ENCODE measurements around the gene UGT1A4. TPM values are rescaled to one million over a fixed set of nuclear protein-coding genes. Genes with fewer than 3 reads are reported as not detected.

The UGT1A4 gene
- total RNA-seq, 1 experiment from 2014 or later = not detected

GRCh38 chr2:233817995-233818638, 99.6 kb downstream of the UGT1A4 start:
- DNase-seq = peak; percentile 17
- Histone ChIP-seq H3T11ph (ENCODE audit: low read length) (no peak overlapping the region), H3K4me2 (ENCODE audit: insufficient read depth, insufficient read length, low read length) (no peak overlapping the region), H4K8ac (replicated peaks; ENCODE audit: insufficient read length, low read depth, low read length) (no peak overlapping the region), H2BK15ac (ENCODE audit: low read depth, low read length) (no peak overlapping the region), H3K27me3 (ENCODE audit: insufficient read depth, low read length) (no peaks in the 10 kb centered on the region), H2BK120ac (ENCODE audit: low read depth, low read length, poor library complexity, severe bottlenecking) (no peak overlapping the region), H3K79me1 (ENCODE audit: insufficient read depth, low read depth, low read length, poor library complexity, severe bottlenecking) (no peaks in the 10 kb centered on the region), H3K4ac (ENCODE audit: low read depth, low read length) (no peak overlapping the region), H2BK12ac (ENCODE audit: insufficient read length, low read depth, low read length) (no peak overlapping the region), H4K20me1 (ENCODE audit: control insufficient read depth, insufficient read depth, insufficient read length) (no peaks in the 10 kb centered on the region), H3K56ac (ENCODE audit: insufficient read length, low read depth, low read length) (no peak overlapping the region), H3K4me1 (ENCODE audit: insufficient read depth, low read length) (no peaks in the 10 kb centered on the region), H2BK20ac (ENCODE audit: low read depth, low read length, poor library complexity, severe bottlenecking) (no peak overlapping the region), H3K23ac (ENCODE audit: insufficient read length, low read depth, low read length) (no peak overlapping the region), H2AK5ac (ENCODE audit: insufficient read length, low read length) (no peak overlapping the region), H3K18ac (ENCODE audit: insufficient read length, low read depth, low read length) (no peak overlapping the region), H4K91ac (ENCODE audit: insufficient read length, low read depth, low read length) (no peak overlapping the region), H3K79me2 (ENCODE audit: insufficient read depth, low read length) (no peaks in the 10 kb centered on the region), H3K27ac (ENCODE audit: insufficient read length, low read depth, low read length) (no peak overlapping the region), H3K23me2 (ENCODE audit: insufficient read length, low read depth, low read length, poor library complexity, severe bottlenecking) (no peaks in the 10 kb centered on the region), H2AFZ (ENCODE audit: low read length) (no peak overlapping the region), H3K14ac (ENCODE audit: insufficient read depth, low read length) (no peak overlapping the region; the same call in 1 of the 2 replicates), H4K5ac (ENCODE audit: insufficient read length, low read depth, low read length) (no peak overlapping the region), H3K9ac (ENCODE audit: extremely low read depth, insufficient read length, low read length) (no peak overlapping the region), H3K9me3 (ENCODE audit: control insufficient read depth, low read depth, low read length) (no peaks in the 10 kb centered on the region), H2BK5ac (ENCODE audit: insufficient read length, low read length) (no peak overlapping the region)
- TF ChIP-seq CTCF (conservative IDR thresholded peaks at IDR 0.05) = no peak
- peaks cover 4% of the 10 kb centered on the region for H3K27me3 Mint-ChIP-seq (ENCODE audit: low read depth)
- H3K9me3 Mint-ChIP-seq = no peaks in the 10 kb centered on the region; a peak in 1 of 5 replicates
- no peaks in the 10 kb centered on the region for H3K4me1 Mint-ChIP-seq
- WGBS (ENCODE audit: extremely low coverage, insufficient read length, low lambda C conversion rate) = no CpG with 5 or more reads among the region's 11 CpGs
- H3K4me3 Mint-ChIP-seq = no peak overlapping the region; a peak in 1 of 5 replicates
- H3K27ac Mint-ChIP-seq = no peak overlapping the region; a peak in 1 of 7 replicates
- no peaks in the 10 kb centered on the region for H3K36me3 Mint-ChIP-seq (ENCODE audit: insufficient read depth in 1 of 3, low read depth in 3 of 3)
